ENCODE results near the gene SCT.

DNA sequence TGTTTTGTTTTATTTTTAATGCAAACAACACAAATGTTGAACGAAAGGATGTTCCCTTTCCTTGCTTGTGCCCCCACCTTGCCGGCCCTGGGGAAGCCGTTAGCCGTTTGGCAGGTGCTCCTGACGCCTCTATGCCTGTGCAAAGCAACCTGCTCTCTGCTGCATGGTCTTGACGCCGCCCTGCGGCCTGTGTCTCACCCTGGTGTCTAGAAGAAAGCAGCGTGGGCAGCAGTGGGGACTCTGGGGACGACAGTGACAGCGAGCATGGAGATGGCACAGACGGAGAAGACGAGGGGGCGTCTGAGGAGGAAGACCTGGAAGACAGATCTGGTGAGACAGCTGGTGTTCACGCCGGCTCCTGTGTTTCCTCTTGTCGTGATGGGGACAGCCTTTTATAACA, 45.2 kb downstream of the SCT start:
- TF ChIP-seq, protein P1, sequence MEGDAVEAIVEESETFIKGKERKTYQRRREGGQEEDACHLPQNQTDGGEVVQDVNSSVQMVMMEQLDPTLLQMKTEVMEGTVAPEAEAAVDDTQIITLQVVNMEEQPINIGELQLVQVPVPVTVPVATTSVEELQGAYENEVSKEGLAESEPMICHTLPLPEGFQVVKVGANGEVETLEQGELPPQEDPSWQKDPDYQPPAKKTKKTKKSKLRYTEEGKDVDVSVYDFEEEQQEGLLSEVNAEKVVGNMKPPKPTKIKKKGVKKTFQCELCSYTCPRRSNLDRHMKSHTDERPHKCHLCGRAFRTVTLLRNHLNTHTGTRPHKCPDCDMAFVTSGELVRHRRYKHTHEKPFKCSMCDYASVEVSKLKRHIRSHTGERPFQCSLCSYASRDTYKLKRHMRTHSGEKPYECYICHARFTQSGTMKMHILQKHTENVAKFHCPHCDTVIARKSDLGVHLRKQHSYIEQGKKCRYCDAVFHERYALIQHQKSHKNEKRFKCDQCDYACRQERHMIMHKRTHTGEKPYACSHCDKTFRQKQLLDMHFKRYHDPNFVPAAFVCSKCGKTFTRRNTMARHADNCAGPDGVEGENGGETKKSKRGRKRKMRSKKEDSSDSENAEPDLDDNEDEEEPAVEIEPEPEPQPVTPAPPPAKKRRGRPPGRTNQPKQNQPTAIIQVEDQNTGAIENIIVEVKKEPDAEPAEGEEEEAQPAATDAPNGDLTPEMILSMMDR (IDR thresholded peaks at IDR 0.05): no peak
- TF ChIP-seq SP1 (CRISPR knock-in tag; conservative IDR thresholded peaks at IDR 0.05) (no peak), FOXJ3 (CRISPR knock-in tag; IDR thresholded peaks at IDR 0.05; ENCODE audit: borderline replicate concordance) (no peak), NFE2L1 (CRISPR knock-in tag; IDR thresholded peaks at IDR 0.05) (no peak)
- TF ChIP-seq, protein P2, sequence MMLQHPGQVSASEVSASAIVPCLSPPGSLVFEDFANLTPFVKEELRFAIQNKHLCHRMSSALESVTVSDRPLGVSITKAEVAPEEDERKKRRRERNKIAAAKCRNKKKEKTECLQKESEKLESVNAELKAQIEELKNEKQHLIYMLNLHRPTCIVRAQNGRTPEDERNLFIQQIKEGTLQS (CRISPR knock-in tag; conservative IDR thresholded peaks at IDR 0.05): no peak
- TF ChIP-seq, protein P3, sequence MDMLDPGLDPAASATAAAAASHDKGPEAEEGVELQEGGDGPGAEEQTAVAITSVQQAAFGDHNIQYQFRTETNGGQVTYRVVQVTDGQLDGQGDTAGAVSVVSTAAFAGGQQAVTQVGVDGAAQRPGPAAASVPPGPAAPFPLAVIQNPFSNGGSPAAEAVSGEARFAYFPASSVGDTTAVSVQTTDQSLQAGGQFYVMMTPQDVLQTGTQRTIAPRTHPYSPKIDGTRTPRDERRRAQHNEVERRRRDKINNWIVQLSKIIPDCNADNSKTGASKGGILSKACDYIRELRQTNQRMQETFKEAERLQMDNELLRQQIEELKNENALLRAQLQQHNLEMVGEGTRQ (CRISPR knock-in tag; IDR thresholded peaks at IDR 0.05): no peak
- TF ChIP-seq, protein P4, sequence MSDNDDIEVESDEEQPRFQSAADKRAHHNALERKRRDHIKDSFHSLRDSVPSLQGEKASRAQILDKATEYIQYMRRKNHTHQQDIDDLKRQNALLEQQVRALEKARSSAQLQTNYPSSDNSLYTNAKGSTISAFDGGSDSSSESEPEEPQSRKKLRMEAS (CRISPR knock-in tag; IDR thresholded peaks at IDR 0.05): no peak

Data from WTC11 (cell line).